NCI-H524 treated with DMSO at 0.1 percent for 48 hours (cell line): ENCODE data around the gene BIRC6.
A peak's percentile ranks its signal among the peaks of the same experiment; 100 is the strongest.

Experiments
- DNase-seq: peaks from one replicate; lab custom pipeline; 2025; lab: John Stamatoyannopoulos, UW

BIRC6 gene

GRCh38 chr2:32372519-32373182 is 15.8 kb downstream of the BIRC6 start:
- DNase-seq: no peak

GRCh38 chr2:32375228-32375892 is 18.5 kb downstream of the BIRC6 start:
- DNase-seq: no peak

GRCh38 chr2:32376756-32377155 is 19.9 kb downstream of the BIRC6 start:
- no peak for DNase-seq

- DNase-seq: no peak
Measured at GRCh38 chr2:32377928-32378327, 21.1 kb downstream of the BIRC6 start.

GRCh38 chr2:32379352-32379751 is 22.5 kb downstream of the BIRC6 start:
- DNase-seq: no peak

- no peak for DNase-seq
Measured at GRCh38 chr2:32383858-32384257, 27.0 kb downstream of the BIRC6 start.

GRCh38 chr2:32384529-32384928 is 27.7 kb downstream of the BIRC6 start:
- DNase-seq: no peak

- DNase-seq: no peak
Measured at GRCh38 chr2:32386739-32387138, 29.9 kb downstream of the BIRC6 start.

GRCh38 chr2:32399221-32399620 is 42.4 kb downstream of the BIRC6 start:
- no peak for DNase-seq

- no peak for DNase-seq
Measured at GRCh38 chr2:32402091-32402490, 45.3 kb downstream of the BIRC6 start.

GRCh38 chr2:32403782-32404181 is 47.0 kb downstream of the BIRC6 start:
- no peak for DNase-seq

GRCh38 chr2:32404691-32405090 is 47.9 kb downstream of the BIRC6 start:
- DNase-seq: no peak

GRCh38 chr2:32416519-32416918 is 59.7 kb downstream of the BIRC6 start:
- no peak for DNase-seq

- DNase-seq: no peak
Measured at GRCh38 chr2:32417659-32418058, 60.8 kb downstream of the BIRC6 start.

GRCh38 chr2:32418778-32419177 is 62.0 kb downstream of the BIRC6 start:
- DNase-seq: no peak

GRCh38 chr2:32422133-32422532 is 65.3 kb downstream of the BIRC6 start:
- DNase-seq: no peak

- DNase-seq: no peak
Measured at GRCh38 chr2:32423536-32423935, 66.7 kb downstream of the BIRC6 start.

GRCh38 chr2:32424739-32425138 is 67.9 kb downstream of the BIRC6 start:
- no peak for DNase-seq

- DNase-seq: no peak
Measured at GRCh38 chr2:32425719-32426141, 68.9 kb downstream of the BIRC6 start.

GRCh38 chr2:32427672-32428610 is 71.1 kb downstream of the BIRC6 start:
- DNase-seq: peak; percentile 22

- no peak for DNase-seq
Measured at GRCh38 chr2:32430804-32431203, 74.0 kb downstream of the BIRC6 start.

GRCh38 chr2:32436150-32436549 is 79.3 kb downstream of the BIRC6 start:
- no peak for DNase-seq

GRCh38 chr2:32442020-32442467 is 85.2 kb downstream of the BIRC6 start:
- DNase-seq: no peak
